ENCODE results near the gene NDUFAF2. TPM values are rescaled to one million over a fixed set of nuclear protein-coding genes. Genes with fewer than 3 reads are reported as not detected.

NDUFAF2 gene
- total RNA-seq, 4 donors from 2014 or later, result 44.0 to 56.3 (median 45.9) TPM

- Histone ChIP-seq H3K9me3 (peaks cover 0 to 7% (median 0%) of the 10 kb centered on the region in 3 donors), H3K4me1 (peaks cover 0 to 12% (median 0%) of the 10 kb centered on the region in 3 donors), H3K36me3 (peaks cover 0 to 9% of the 10 kb centered on the region in 2 donors), H3K4me3 (no peak overlapping the region), H3K27ac (no peak overlapping the region), H3K27me3 (no peaks in the 10 kb centered on the region)
- no peak for ATAC-seq
- 85 to 90% methylated on average over 4 of the region's 4 CpGs for WGBS, 2 donors (ENCODE audit: low coverage in 1 of 2)
- TF ChIP-seq EP300 (IDR thresholded peaks at IDR 0.05) (no peak), CTCF (IDR thresholded peaks at IDR 0.05) (no peak), POLR2AphosphoS5 (IDR thresholded peaks at IDR 0.05) (no peak), POLR2A (IDR thresholded peaks at IDR 0.05) (no peak)
Measured at GRCh38 chr5:60989790-60990189, 44.8 kb downstream of the NDUFAF2 start.

- H3K36me3 ChIP-seq, result peaks cover 0 to 9% of the 10 kb centered on the region in 2 donors
- 40% methylated on average over 1 of the region's 6 CpGs; no CpG with 5 or more reads in 1 of the 2 donors for WGBS, 2 donors (ENCODE audit: low coverage in 1 of 2)
- no peak overlapping the region for H3K4me3 ChIP-seq
- TF ChIP-seq POLR2A (IDR thresholded peaks at IDR 0.05), result no peak
- TF ChIP-seq CTCF (IDR thresholded peaks at IDR 0.05), result no peak
- no peak for TF ChIP-seq EP300 (IDR thresholded peaks at IDR 0.05)
- no peak for TF ChIP-seq POLR2AphosphoS5 (IDR thresholded peaks at IDR 0.05)
- no peaks in the 10 kb centered on the region for H3K27me3 ChIP-seq
- peaks cover 0 to 12% (median 0%) of the 10 kb centered on the region in 3 donors for H3K4me1 ChIP-seq
- no peak overlapping the region for H3K27ac ChIP-seq
- H3K9me3 ChIP-seq, result peaks cover 0 to 7% (median 0%) of the 10 kb centered on the region in 3 donors
- no peak for ATAC-seq
Measured at GRCh38 chr5:60992871-60993270, 47.9 kb downstream of the NDUFAF2 start.

DNA sequence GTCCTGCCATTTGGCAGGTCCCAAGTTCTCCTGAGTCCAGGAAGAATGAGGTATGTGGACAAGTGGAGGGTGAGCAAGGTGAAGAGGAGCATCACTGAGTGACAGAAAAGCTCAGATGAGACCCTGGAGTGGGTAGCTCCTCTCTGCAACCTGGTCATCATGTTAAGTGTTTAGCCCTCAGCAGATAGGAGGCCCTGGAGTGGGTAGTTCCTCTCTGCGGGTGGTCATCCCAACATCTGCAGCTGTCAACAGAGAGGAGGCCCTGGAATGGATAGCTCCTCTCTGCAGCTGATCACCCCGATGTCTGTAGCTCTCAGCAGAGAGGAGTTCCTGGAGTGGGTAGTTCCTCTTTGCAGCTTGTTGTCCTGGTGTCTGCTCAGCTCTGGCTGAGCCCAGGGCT lies 48.4 kb downstream of the NDUFAF2 start:
- Histone ChIP-seq H3K4me3 (no peak overlapping the region), H3K27ac (no peak overlapping the region), H3K4me1 (peaks cover 0 to 12% (median 0%) of the 10 kb centered on the region in 3 donors), H3K36me3 (peaks cover 0 to 9% of the 10 kb centered on the region in 2 donors), H3K9me3 (peaks cover 0 to 7% (median 0%) of the 10 kb centered on the region in 3 donors), H3K27me3 (no peaks in the 10 kb centered on the region)
- WGBS, 2 donors (ENCODE audit: low coverage in 1 of 2), result 95% methylated on average over 2 of the region's 2 CpGs; no CpG with 5 or more reads in 1 of the 2 donors
- ATAC-seq, result no peak
- TF ChIP-seq POLR2AphosphoS5 (IDR thresholded peaks at IDR 0.05) (no peak), EP300 (IDR thresholded peaks at IDR 0.05) (no peak)

DNA sequence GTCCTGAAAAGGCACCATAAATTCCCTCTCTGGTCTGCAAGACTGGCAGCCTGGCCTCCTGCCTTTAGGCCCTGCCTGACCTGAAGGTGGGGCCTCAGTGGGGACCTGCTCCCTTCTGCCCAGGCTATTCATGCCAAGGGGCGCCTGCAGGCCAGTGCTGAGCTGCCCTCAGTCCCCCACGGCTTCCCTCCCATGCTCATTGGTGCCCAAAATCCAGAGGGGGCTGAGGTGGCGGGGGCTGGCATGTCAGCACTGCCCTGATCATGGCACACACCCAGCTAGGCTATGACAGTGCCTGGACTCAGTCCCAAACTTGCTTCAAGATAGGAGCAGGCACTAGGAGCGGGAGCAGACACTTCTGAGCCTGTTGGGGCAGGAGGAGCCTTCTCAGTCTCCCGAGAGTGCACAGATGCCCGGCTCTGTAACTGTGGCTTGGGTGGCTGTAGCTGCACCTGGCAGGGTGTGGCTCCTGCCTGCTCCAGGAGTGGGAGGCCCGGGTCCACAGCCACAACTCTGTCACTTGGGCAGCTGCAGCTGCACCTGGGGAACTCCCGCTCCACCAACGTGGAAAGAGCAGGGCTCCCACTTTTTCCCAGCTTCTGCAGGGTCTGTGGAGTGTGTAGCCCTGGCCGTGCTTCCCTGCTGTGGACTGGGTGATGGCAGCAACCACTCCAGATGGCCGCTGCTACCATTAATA lies 49.0 kb downstream of the NDUFAF2 start:
- no peak for ATAC-seq
- 97 to 100% methylated on average over 1 to 3 of the region's 11 CpGs for WGBS, 2 donors (ENCODE audit: low coverage in 1 of 2)
- TF ChIP-seq POLR2A (IDR thresholded peaks at IDR 0.05) (no peak), POLR2AphosphoS5 (IDR thresholded peaks at IDR 0.05) (no peak), EP300 (IDR thresholded peaks at IDR 0.05) (no peak), CTCF (IDR thresholded peaks at IDR 0.05) (no peak)

GRCh38 chr5:60996368-60996767 lies 51.4 kb downstream of the NDUFAF2 start:
- no peaks in the 10 kb centered on the region for H3K27me3 ChIP-seq
- WGBS, 2 donors (ENCODE audit: low coverage in 1 of 2), result 100% methylated on average over 1 to 2 of the region's 3 CpGs
- peaks cover 0 to 9% of the 10 kb centered on the region in 2 donors for H3K36me3 ChIP-seq
- TF ChIP-seq POLR2A (IDR thresholded peaks at IDR 0.05), result no peak
- TF ChIP-seq EP300 (IDR thresholded peaks at IDR 0.05), result no peak
- TF ChIP-seq POLR2AphosphoS5 (IDR thresholded peaks at IDR 0.05), result no peak
- no peak for TF ChIP-seq CTCF (IDR thresholded peaks at IDR 0.05)
- H3K27ac ChIP-seq, result no peak overlapping the region
- peaks cover 0 to 26% (median 0%) of the 10 kb centered on the region in 3 donors for H3K4me1 ChIP-seq
- no peak overlapping the region for H3K4me3 ChIP-seq
- peaks cover 0 to 7% (median 0%) of the 10 kb centered on the region in 3 donors for H3K9me3 ChIP-seq
- ATAC-seq, result no peak

More for the DNA sequence above, 49.0 kb downstream of the NDUFAF2 start:
- Histone ChIP-seq H3K4me3 (no peak overlapping the region), H3K27ac (no peak overlapping the region), H3K4me1 (peaks cover 0 to 12% (median 0%) of the 10 kb centered on the region in 3 donors), H3K27me3 (no peaks in the 10 kb centered on the region), H3K9me3 (peaks cover 0 to 7% (median 0%) of the 10 kb centered on the region in 3 donors), H3K36me3 (peaks cover 0 to 9% of the 10 kb centered on the region in 2 donors)

Measured in gastroesophageal sphincter (tissue), 4 donors.